ENCODE measurements around the gene ARX.

Gene ARX

GRCh38 chrX:25005382-25006185, 10.2 kb downstream of the ARX start:
- TF ChIP-seq OSR1 (CRISPR knock-in tag; IDR thresholded peaks at IDR 0.05): no peak
- TF ChIP-seq SNAI2 (CRISPR knock-in tag; IDR thresholded peaks at IDR 0.05): no peak
- TF ChIP-seq GLIS3 (CRISPR knock-in tag; IDR thresholded peaks at IDR 0.05): no peak
- no peak for TF ChIP-seq CSRNP3 (CRISPR knock-in tag; IDR thresholded peaks at IDR 0.05)
- no peak for TF ChIP-seq ARNTL (CRISPR knock-in tag; IDR thresholded peaks at IDR 0.05; ENCODE audit: borderline replicate concordance, low read depth)
- TF ChIP-seq ZC3H10 (CRISPR knock-in tag; IDR thresholded peaks at IDR 0.05): no peak
- no peak for TF ChIP-seq ISL1 (CRISPR knock-in tag; IDR thresholded peaks at IDR 0.05)
- TF ChIP-seq RARB (CRISPR knock-in tag; IDR thresholded peaks at IDR 0.05): no peak
- no peak for ATAC-seq

- TF ChIP-seq TOX (CRISPR knock-in tag; IDR thresholded peaks at IDR 0.05; ENCODE audit: borderline replicate concordance): no peak
- no peak for ATAC-seq
Observed at GRCh38 chrX:25005034-25005381, 10.8 kb downstream of the ARX start.

GRCh38 chrX:25004485-25005032, 11.2 kb downstream of the ARX start:
- no peak for TF ChIP-seq SNAI2 (CRISPR knock-in tag; IDR thresholded peaks at IDR 0.05)
- TF ChIP-seq ISL1 (CRISPR knock-in tag; IDR thresholded peaks at IDR 0.05): no peak
- TF ChIP-seq TSHZ2 (CRISPR knock-in tag; IDR thresholded peaks at IDR 0.05): no peak
- no peak for TF ChIP-seq OSR1 (CRISPR knock-in tag; IDR thresholded peaks at IDR 0.05)
- no peak for TF ChIP-seq ZFP3 (CRISPR knock-in tag; IDR thresholded peaks at IDR 0.05)
- no peak for TF ChIP-seq ZFP30 (CRISPR knock-in tag; IDR thresholded peaks at IDR 0.05)
- TF ChIP-seq CREB5 (CRISPR knock-in tag; IDR thresholded peaks at IDR 0.05; ENCODE audit: low read depth): no peak
- ATAC-seq: no peak

- no peak for ATAC-seq
- TF ChIP-seq POU6F1 (CRISPR knock-in tag; IDR thresholded peaks at IDR 0.05; ENCODE audit: borderline replicate concordance, low read depth): no peak
Observed at GRCh38 chrX:25004040-25004439, 11.7 kb downstream of the ARX start.

GRCh38 chrX:25003066-25003849, 12.5 kb downstream of the ARX start:
- no peak for ATAC-seq
- TF ChIP-seq CSDC2 (CRISPR knock-in tag; IDR thresholded peaks at IDR 0.05): no peak
- no peak for TF ChIP-seq ZNF70 (CRISPR knock-in tag; IDR thresholded peaks at IDR 0.05)
- TF ChIP-seq ZNF8 (CRISPR knock-in tag; IDR thresholded peaks at IDR 0.05): no peak
- TF ChIP-seq POU6F1 (CRISPR knock-in tag; IDR thresholded peaks at IDR 0.05; ENCODE audit: borderline replicate concordance, low read depth): no peak
- TF ChIP-seq ZC3H10 (CRISPR knock-in tag; IDR thresholded peaks at IDR 0.05): no peak
- no peak for TF ChIP-seq TCF4 (CRISPR knock-in tag; IDR thresholded peaks at IDR 0.05; ENCODE audit: borderline replicate concordance)
- TF ChIP-seq RARB (CRISPR knock-in tag; IDR thresholded peaks at IDR 0.05): no peak
- no peak for TF ChIP-seq SNAI2 (CRISPR knock-in tag; IDR thresholded peaks at IDR 0.05)
- TF ChIP-seq TOX (CRISPR knock-in tag; IDR thresholded peaks at IDR 0.05; ENCODE audit: borderline replicate concordance): no peak
- no peak for TF ChIP-seq ESRRG (CRISPR knock-in tag; IDR thresholded peaks at IDR 0.05)
- no peak for TF ChIP-seq ARNTL (CRISPR knock-in tag; IDR thresholded peaks at IDR 0.05; ENCODE audit: borderline replicate concordance, low read depth)
- no peak for TF ChIP-seq ZFP30 (CRISPR knock-in tag; IDR thresholded peaks at IDR 0.05)
- no peak for TF ChIP-seq TSHZ2 (CRISPR knock-in tag; IDR thresholded peaks at IDR 0.05)
